HG02852 (cell line): Measurements from ENCODE around the gene IGF2R.
A peak's percentile ranks its signal among the peaks of the same experiment; 100 is the strongest.
"Not testable (repeated sequence)": the region's sequence is repeated elsewhere in the genome, so short reads cannot be mapped to it uniquely, and the experiment has no call there.

Source experiments
- ATAC-seq: cut with Tn5 transposase; IDR thresholded peaks from one replicate; pipeline ENCODE4 v1.9.1; 2021; ENCODE audit warnings: mild to moderate bottlenecking, moderate library complexity; ENCODE audit not compliant: unreplicated experiment

Gene IGF2R

GRCh38 chr6:160133441-160134336, 164.8 kb downstream of the IGF2R start:
- no peak for ATAC-seq

- not testable (repeated sequence) for ATAC-seq
Measured at GRCh38 chr6:160134337-160134751, 165.5 kb downstream of the IGF2R start.

- ATAC-seq: no peak
Measured at GRCh38 chr6:160134779-160135547, 166.1 kb downstream of the IGF2R start.

GRCh38 chr6:160135907-160136655, 167.2 kb downstream of the IGF2R start:
- ATAC-seq: no peak

- no peak for ATAC-seq
Measured at GRCh38 chr6:160137130-160137988, 168.5 kb downstream of the IGF2R start.

- peak; percentile 78 for ATAC-seq
Measured at GRCh38 chr6:160137989-160138835, 169.3 kb downstream of the IGF2R start.

- no peak for ATAC-seq
Measured at GRCh38 chr6:160138839-160139419, 170.0 kb downstream of the IGF2R start.

DNA sequence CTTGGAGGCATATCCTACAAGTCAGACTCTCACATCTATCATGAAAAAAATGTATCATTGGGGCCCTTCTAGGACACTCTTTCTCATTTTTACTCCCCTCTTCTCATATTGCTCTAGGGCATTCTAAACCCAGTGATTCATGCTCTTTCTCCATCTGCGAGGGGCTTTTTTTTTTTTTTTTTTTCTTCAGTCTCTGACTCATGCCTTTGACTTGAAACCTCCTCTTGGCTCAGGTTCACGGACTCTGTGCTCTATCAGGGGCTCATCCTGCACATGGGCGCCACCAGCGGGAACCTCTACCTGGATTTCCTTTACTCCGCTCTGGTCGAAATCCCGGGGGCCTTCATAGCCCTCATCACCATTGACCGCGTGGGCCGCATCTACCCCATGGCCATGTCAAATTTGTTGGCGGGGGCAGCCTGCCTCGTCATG, 170.6 kb downstream of the IGF2R start:
- no peak for ATAC-seq

DNA sequence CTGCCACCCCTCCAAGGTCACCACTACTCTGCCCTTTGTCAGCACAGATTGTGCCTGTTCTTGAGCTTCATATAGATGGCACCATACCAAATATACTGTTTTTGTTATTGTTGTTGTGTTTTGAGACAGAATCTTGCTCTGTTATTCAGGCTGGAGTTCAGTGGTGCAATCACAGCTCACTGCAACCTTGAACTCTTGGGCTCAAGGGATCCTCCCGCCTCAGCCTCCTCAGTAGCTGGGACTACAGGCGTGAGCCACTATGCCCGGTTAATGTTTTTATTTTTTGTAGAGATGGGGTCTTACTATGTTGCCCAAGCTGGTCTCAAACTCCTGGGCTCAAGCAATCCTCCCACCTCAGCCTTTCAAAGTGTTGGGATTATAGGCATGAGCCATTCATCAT, 171.6 kb downstream of the IGF2R start:
- not testable (repeated sequence) for ATAC-seq

GRCh38 chr6:160141001-160141726, 172.3 kb downstream of the IGF2R start:
- no peak for ATAC-seq

DNA sequence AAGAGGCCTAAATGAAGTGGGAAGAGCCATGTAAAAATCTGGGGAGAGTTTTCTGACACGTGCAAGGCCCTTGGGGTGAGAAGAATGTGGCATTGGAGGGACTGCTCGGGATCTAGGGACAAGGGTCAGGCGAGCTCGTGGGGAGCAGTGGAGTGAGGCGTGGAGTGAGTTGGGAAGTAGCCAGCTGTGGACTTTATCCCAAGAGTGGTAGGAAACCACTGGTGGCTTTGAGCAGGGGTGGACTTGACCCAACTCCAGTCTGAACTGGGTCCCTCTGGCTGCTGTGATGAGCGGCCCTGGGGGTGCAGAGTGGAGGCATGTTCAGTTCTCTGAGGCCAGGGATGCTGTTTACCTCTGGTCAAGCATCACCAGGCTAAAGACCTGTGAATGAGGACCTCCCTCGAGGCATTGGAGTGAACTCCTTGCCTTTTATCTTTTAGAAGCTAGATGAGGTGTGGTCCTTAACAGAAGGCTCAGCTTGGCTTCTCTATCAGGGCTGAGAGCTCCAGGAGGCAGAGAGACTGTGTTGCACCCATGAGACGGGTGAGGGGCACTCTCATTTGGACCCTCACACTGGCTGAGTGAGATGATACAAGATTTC, 173.3 kb downstream of the IGF2R start:
- no peak for ATAC-seq

DNA sequence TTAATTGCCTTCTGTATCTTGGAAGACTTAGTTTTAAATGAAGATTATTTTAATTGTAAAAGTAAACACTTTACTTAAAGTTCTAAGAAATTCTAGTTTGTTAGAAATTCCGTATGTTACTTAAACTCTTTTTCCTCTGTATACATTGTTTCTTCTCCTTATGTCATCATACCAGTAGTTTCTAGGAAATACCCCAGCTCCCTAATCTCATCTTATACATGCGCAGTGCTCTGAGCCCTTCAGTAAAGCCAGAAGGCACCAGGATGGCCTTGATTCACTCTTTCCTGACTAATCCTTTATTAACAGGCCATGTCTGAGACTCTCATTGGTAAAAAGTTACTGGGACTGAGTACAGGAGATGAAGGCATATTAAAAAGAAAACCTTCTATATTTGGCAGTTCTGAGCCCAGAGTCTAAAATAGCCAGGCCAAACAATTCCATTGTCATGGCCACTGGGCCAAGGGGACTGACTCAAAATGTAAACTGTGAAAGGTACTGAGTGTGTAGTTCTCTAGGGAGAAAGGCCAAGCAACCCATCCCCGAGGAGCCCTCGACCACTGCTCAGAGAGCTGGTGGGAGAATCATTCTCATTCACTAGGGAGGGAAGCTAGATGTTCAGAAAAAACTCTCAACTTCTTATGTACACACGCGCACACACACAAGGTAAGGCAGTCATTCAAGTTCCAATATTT, 177.7 kb downstream of the IGF2R start:
- ATAC-seq: no peak

DNA sequence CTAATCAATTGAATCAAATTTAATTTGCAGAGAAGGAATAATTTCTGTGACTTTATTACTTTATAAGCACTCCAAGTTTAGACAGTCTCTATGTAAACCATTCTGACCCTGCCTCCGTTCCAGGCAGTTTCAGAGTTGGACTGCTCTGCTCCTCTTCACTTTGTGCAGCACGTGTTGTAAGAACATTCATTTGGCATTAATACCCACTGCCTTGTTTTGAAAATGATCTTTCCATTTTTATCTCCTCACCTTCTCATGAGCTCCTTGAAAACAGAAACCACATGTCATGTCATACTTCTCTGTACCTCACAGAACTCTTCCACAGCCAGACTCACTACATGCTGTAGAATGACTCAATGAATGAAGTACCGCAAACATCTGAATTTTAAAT, 178.3 kb downstream of the IGF2R start:
- no peak for ATAC-seq

GRCh38 chr6:160154471-160154870, 185.6 kb downstream of the IGF2R start:
- no peak for ATAC-seq

GRCh38 chr6:160156842-160157241, 188.0 kb downstream of the IGF2R start:
- ATAC-seq: no peak

DNA sequence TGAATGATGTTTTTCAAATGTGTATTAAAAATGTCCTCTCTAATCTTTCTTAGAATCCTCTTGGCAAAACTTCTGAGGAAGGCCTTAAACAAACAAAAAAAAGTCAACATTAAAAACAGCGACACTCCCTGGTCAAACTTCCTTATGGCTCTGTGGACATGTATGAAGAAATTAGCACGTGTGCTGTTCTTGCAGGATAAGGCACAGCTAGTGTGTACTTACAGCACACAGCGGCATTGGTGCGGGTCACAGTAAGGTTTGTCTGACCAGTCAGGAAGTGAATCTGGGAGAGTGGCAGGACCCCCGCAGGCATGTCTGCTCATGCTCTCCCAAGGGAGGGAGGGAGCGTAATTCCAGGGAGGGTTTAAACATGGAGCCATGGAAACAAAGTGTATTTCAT, 191.6 kb downstream of the IGF2R start:
- ATAC-seq: no peak
